ENCODE results near the gene C1orf87. TPM values are rescaled to one million over a fixed set of nuclear protein-coding genes. Genes with fewer than 3 reads are reported as not detected.

C1orf87 gene
- total RNA-seq, 2 experiments from 2014 or later = not detected

GRCh38 chr1:60010690-60011089, 62.9 kb downstream of the C1orf87 start:
- Mint-ChIP-seq H3K27me3 (ENCODE audit: low read depth) (peaks cover 17% of the 10 kb centered on the region), H3K27ac (no peak overlapping the region), H3K4me3 (no peak overlapping the region), H3K9me3 (no peaks in the 10 kb centered on the region), H3K36me3 (ENCODE audit: low read depth) (no peaks in the 10 kb centered on the region), H3K4me1 (ENCODE audit: low read depth) (no peaks in the 10 kb centered on the region)
- intact Hi-C loops (cut with micrococcal nuclease) = no loop called here
- no peak for DNase-seq
- CTCF ChIA-PET = interaction anchor here (0.6 to 0.8 kb wide), 2 partner anchors 185 to 378 kb away, joined by 3 read pairs; no protein-coding TSS in a partner anchor

GRCh38 chr1:60008500-60008899, 65.1 kb downstream of the C1orf87 start:
- CTCF ChIA-PET = interaction anchor here (0.7 to 1.4 kb wide), 2 partner anchors 29 to 30 kb away, joined by 3 to 5 read pairs; no protein-coding TSS in a partner anchor
- Mint-ChIP-seq H3K4me1 (ENCODE audit: low read depth) (no peaks in the 10 kb centered on the region), H3K9me3 (no peaks in the 10 kb centered on the region), H3K27me3 (ENCODE audit: low read depth) (peaks cover 15% of the 10 kb centered on the region), H3K36me3 (ENCODE audit: low read depth) (no peaks in the 10 kb centered on the region), H3K4me3 (no peak overlapping the region), H3K27ac (no peak overlapping the region)
- intact Hi-C loops (cut with micrococcal nuclease) = no loop called here
- DNase-seq = no peak

- Mint-ChIP-seq H3K4me1 (ENCODE audit: low read depth) (no peaks in the 10 kb centered on the region), H3K36me3 (ENCODE audit: low read depth) (no peaks in the 10 kb centered on the region), H3K27me3 (ENCODE audit: low read depth) (peaks cover 7% of the 10 kb centered on the region), H3K4me3 (no peak overlapping the region), H3K27ac (no peak overlapping the region), H3K9me3 (no peaks in the 10 kb centered on the region)
- CTCF ChIA-PET = no interaction called here
- intact Hi-C loops (cut with micrococcal nuclease) = no loop called here
- no peak for DNase-seq
Observed at GRCh38 chr1:60000625-60001024, 72.9 kb downstream of the C1orf87 start.

GRCh38 chr1:59999746-60000145, 73.8 kb downstream of the C1orf87 start:
- Mint-ChIP-seq H3K36me3 (ENCODE audit: low read depth) (no peaks in the 10 kb centered on the region), H3K9me3 (no peaks in the 10 kb centered on the region), H3K27me3 (ENCODE audit: low read depth) (peaks cover 8% of the 10 kb centered on the region), H3K27ac (no peak overlapping the region), H3K4me1 (ENCODE audit: low read depth) (no peaks in the 10 kb centered on the region), H3K4me3 (no peak overlapping the region)
- CTCF ChIA-PET = no interaction called here
- intact Hi-C loops (cut with micrococcal nuclease) = no loop called here
- DNase-seq = no peak

GRCh38 chr1:59999006-59999405, 74.6 kb downstream of the C1orf87 start:
- intact Hi-C loops (cut with micrococcal nuclease) = no loop called here
- Mint-ChIP-seq H3K9me3 (no peaks in the 10 kb centered on the region), H3K27ac (no peak overlapping the region), H3K36me3 (ENCODE audit: low read depth) (no peaks in the 10 kb centered on the region), H3K27me3 (ENCODE audit: low read depth) (peaks cover 10% of the 10 kb centered on the region), H3K4me1 (ENCODE audit: low read depth) (no peaks in the 10 kb centered on the region), H3K4me3 (no peak overlapping the region)
- CTCF ChIA-PET = no interaction called here
- no peak for DNase-seq

GRCh38 chr1:59997479-59998115, 76.0 kb downstream of the C1orf87 start:
- Mint-ChIP-seq H3K9me3 (no peaks in the 10 kb centered on the region), H3K36me3 (ENCODE audit: low read depth) (no peaks in the 10 kb centered on the region), H3K27me3 (ENCODE audit: low read depth) (peaks cover 10% of the 10 kb centered on the region), H3K4me3 (no peak overlapping the region), H3K27ac (no peak overlapping the region), H3K4me1 (ENCODE audit: low read depth) (no peaks in the 10 kb centered on the region)
- intact Hi-C loops (cut with micrococcal nuclease) = no loop called here
- DNase-seq = no peak
- CTCF ChIA-PET = no interaction called here

- H3K4me3 Mint-ChIP-seq = no peak overlapping the region
- H3K4me1 Mint-ChIP-seq (ENCODE audit: low read depth) = no peaks in the 10 kb centered on the region
- no peaks in the 10 kb centered on the region for H3K9me3 Mint-ChIP-seq
- peaks cover 4% of the 10 kb centered on the region for H3K27me3 Mint-ChIP-seq (ENCODE audit: low read depth)
- intact Hi-C loops (cut with micrococcal nuclease) = no loop called here
- CTCF ChIA-PET = interaction anchor here (0.6 to 1.4 kb wide), 2 partner anchors 23 to 570 kb away, joined by 3 to 4 read pairs; no protein-coding TSS in a partner anchor
- no peak overlapping the region for H3K27ac Mint-ChIP-seq
- H3K36me3 Mint-ChIP-seq (ENCODE audit: low read depth) = no peaks in the 10 kb centered on the region
- no peak for DNase-seq
Observed at GRCh38 chr1:59994302-59995198, 79.0 kb downstream of the C1orf87 start.

GRCh38 chr1:59992040-59992820, 81.3 kb downstream of the C1orf87 start:
- Mint-ChIP-seq H3K4me3 (no peak overlapping the region), H3K27me3 (ENCODE audit: low read depth) (peaks cover 5% of the 10 kb centered on the region), H3K4me1 (ENCODE audit: low read depth) (no peaks in the 10 kb centered on the region), H3K9me3 (no peaks in the 10 kb centered on the region), H3K27ac (no peak overlapping the region), H3K36me3 (ENCODE audit: low read depth) (no peaks in the 10 kb centered on the region)
- intact Hi-C loops (cut with micrococcal nuclease) = no loop called here
- no peak for DNase-seq
- CTCF ChIA-PET = no interaction called here

- CTCF ChIA-PET = interaction anchor here (1.5 kb wide), 1 partner anchor 43 kb away, joined by 4 read pairs; no protein-coding TSS in a partner anchor
- no peak for DNase-seq
- no peak overlapping the region for H3K4me3 Mint-ChIP-seq
- H3K9me3 Mint-ChIP-seq = no peaks in the 10 kb centered on the region
- H3K27ac Mint-ChIP-seq = no peak overlapping the region
- H3K27me3 Mint-ChIP-seq (ENCODE audit: low read depth) = peaks cover 10% of the 10 kb centered on the region
- no peaks in the 10 kb centered on the region for H3K36me3 Mint-ChIP-seq (ENCODE audit: low read depth)
- intact Hi-C loops (cut with micrococcal nuclease) = no loop called here
- H3K4me1 Mint-ChIP-seq (ENCODE audit: low read depth) = no peaks in the 10 kb centered on the region
Observed at GRCh38 chr1:59990470-59990869, 83.1 kb downstream of the C1orf87 start.

- no peak overlapping the region for H3K27ac Mint-ChIP-seq
- no peak for DNase-seq
- CTCF ChIA-PET = interaction anchor here (1.8 to 2.6 kb wide), 2 partner anchors 10 to 13 kb away, joined by 4 to 8 read pairs; no protein-coding TSS in a partner anchor
- H3K27me3 Mint-ChIP-seq (ENCODE audit: low read depth) = peaks cover 10% of the 10 kb centered on the region
- intact Hi-C loops (cut with micrococcal nuclease) = no loop called here
- no peaks in the 10 kb centered on the region for H3K4me1 Mint-ChIP-seq (ENCODE audit: low read depth)
- no peaks in the 10 kb centered on the region for H3K36me3 Mint-ChIP-seq (ENCODE audit: low read depth)
- no peaks in the 10 kb centered on the region for H3K9me3 Mint-ChIP-seq
- H3K4me3 Mint-ChIP-seq = no peak overlapping the region
Observed at GRCh38 chr1:59986516-59987310, 86.9 kb downstream of the C1orf87 start.

GRCh38 chr1:59985911-59986515, 87.6 kb downstream of the C1orf87 start:
- no peaks in the 10 kb centered on the region for H3K4me1 Mint-ChIP-seq (ENCODE audit: low read depth)
- intact Hi-C loops (cut with micrococcal nuclease) = no loop called here

More at GRCh38 chr1:59985911-59986515, 87.6 kb downstream of the C1orf87 start:
- CTCF ChIA-PET = interaction anchor here (1.3 kb wide), 1 partner anchor 9 kb away, joined by 3 read pairs; no protein-coding TSS in a partner anchor
- Mint-ChIP-seq H3K9me3 (no peaks in the 10 kb centered on the region), H3K27me3 (ENCODE audit: low read depth) (peaks cover 10% of the 10 kb centered on the region), H3K36me3 (ENCODE audit: low read depth) (no peaks in the 10 kb centered on the region), H3K4me3 (no peak overlapping the region), H3K27ac (no peak overlapping the region)
- no peak for DNase-seq

Measured in activated naive CD4-positive, alpha-beta T cell treated with anti-CD3 and anti-CD28 coated beads for 36 hours (primary cell).